Peyer's patch (tissue), 4 donors: ENCODE measurements around the gene COL9A3. TPM values are rescaled to one million over a fixed set of nuclear protein-coding genes. Genes with fewer than 3 reads are reported as not detected.

ENCODE experiments used
- DNase-seq, 3 donors: peaks; one replicate each; pipeline ENCODE4 v3.0.0-alpha.2; 2017 to 2019
- H3K27ac ChIP-seq, 4 donors: fragments of 200-600 bp; sonication (generic); one replicate each; pipeline ENCODE4 v1.5.1; 2016 to 2019
- H3K27me3 ChIP-seq, 2 donors: fragments of 200-600 bp; sonication (generic); one replicate each; pipeline ENCODE4 v1.5.1; 2019
- H3K36me3 ChIP-seq, 3 donors: fragments of 200-600 bp; sonication (generic); one replicate each; pipeline ENCODE4 v1.5.1; 2016 to 2019
- H3K4me1 ChIP-seq, 4 donors: fragments of 200-600 bp; sonication (generic); one replicate each; pipeline ENCODE4 v1.5.1; 2016 to 2019
- H3K4me3 ChIP-seq, 4 donors: fragments of 200-600 bp; sonication (generic); 1 replicate in 3 of 4; 2 replicates in 1 of 4; pipeline ENCODE4 v1.5.1; 2016 to 2019; ENCODE audit warnings: mild to moderate bottlenecking in 1 of 4
- H3K9me3 ChIP-seq, 4 donors: fragments of 200-600 bp; sonication (generic); one replicate each; pipeline ENCODE4 v1.5.1; 2016 to 2019; ENCODE audit warnings: mild to moderate bottlenecking in 1 of 4
- POLR2A ChIP-seq, 2 donors: fragments of 450-650 bp; IDR thresholded peaks; one replicate each; pipeline ENCODE4 v1.5.1; 2017; ENCODE audit warnings: antibody characterized with exemption in 2 of 2, mild to moderate bottlenecking in 2 of 2, moderate library complexity in 2 of 2
- total RNA-seq, 4 donors: library from RNA; depleted of rRNA; stranded (reverse); fragments of >200 nt; gene quantifications; one replicate each; pipeline ENCODE4 v1.1.0, GENCODE V29; 2016
- TF ChIP-seq, protein P1 (sequence below), 6 experiments: fragments of 450-650 bp in 4 of 6; fragments of 200-600 bp in 2 of 6; sonication (generic) in 1 of 6; IDR thresholded peaks; one replicate each; pipeline ENCODE4 v1.5.1; 2017 to 2019; ENCODE audit warnings: antibody characterized with exemption in 6 of 6, mild to moderate bottlenecking in 3 of 6, moderate library complexity in 1 of 6

COL9A3 gene
- total RNA-seq, 4 donors from 2014 or later: 3.3 to 19.8 (median 4.1) TPM

DNA sequence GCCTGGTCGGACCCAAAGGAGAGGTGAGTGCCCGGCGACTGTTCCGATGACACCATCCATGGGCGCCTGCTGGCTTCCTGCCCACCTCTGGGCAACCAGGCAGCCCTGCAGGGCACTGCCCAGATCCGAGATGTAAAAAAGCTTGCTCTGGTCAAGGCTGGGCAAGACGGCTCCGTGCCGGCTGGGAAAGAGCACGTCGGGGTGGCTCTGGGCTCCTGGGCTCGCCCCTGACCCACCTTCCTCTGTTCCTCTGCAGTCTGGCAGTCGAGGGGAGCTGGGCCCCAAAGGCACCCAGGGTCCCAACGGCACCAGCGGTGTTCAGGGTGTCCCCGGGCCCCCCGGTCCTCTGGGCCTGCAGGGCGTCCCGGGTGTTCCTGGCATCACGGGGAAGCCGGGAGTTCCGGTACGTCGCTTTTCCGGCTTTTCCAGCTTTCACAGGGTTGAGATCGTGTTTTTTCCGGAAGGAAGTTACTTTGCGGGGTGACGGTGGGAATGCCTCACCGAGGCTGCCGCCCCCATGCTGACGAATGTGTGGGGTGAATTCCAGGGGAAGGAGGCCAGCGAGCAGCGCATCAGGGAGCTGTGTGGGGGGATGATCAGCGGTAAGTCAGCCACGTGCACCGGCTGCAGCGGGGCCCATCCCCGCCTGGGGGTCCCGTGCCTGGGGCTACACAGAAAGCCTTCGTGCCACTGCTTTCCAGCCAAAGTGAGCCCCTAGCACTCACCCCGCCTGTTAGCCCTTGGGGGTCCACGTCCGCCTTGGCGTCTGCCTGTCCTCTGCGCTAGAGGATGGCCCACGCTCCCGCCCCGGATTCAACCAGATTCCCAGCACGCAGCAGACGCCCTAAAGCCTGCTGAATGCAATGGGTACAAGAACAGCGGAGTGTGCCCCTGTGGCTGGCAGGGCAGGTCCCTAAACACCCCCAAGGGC, 19.3 kb downstream of the COL9A3 start:
- peaks cover 2 to 22% (median 13%) of the 10 kb centered on the region in 4 donors for H3K4me1 ChIP-seq
- H3K27me3 ChIP-seq: no peaks in the 10 kb centered on the region
- H3K36me3 ChIP-seq: no peaks in the 10 kb centered on the region
- peak overlapping the region in 1 of 4 donors; percentile 74 for H3K27ac ChIP-seq
- H3K9me3 ChIP-seq: no peaks in the 10 kb centered on the region
- DNase-seq: no peak
- H3K4me3 ChIP-seq: no peak overlapping the region
- TF ChIP-seq, protein P1, sequence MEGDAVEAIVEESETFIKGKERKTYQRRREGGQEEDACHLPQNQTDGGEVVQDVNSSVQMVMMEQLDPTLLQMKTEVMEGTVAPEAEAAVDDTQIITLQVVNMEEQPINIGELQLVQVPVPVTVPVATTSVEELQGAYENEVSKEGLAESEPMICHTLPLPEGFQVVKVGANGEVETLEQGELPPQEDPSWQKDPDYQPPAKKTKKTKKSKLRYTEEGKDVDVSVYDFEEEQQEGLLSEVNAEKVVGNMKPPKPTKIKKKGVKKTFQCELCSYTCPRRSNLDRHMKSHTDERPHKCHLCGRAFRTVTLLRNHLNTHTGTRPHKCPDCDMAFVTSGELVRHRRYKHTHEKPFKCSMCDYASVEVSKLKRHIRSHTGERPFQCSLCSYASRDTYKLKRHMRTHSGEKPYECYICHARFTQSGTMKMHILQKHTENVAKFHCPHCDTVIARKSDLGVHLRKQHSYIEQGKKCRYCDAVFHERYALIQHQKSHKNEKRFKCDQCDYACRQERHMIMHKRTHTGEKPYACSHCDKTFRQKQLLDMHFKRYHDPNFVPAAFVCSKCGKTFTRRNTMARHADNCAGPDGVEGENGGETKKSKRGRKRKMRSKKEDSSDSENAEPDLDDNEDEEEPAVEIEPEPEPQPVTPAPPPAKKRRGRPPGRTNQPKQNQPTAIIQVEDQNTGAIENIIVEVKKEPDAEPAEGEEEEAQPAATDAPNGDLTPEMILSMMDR (IDR thresholded peaks at IDR 0.05): no peak
- no peak for TF ChIP-seq POLR2A (IDR thresholded peaks at IDR 0.05)

DNA sequence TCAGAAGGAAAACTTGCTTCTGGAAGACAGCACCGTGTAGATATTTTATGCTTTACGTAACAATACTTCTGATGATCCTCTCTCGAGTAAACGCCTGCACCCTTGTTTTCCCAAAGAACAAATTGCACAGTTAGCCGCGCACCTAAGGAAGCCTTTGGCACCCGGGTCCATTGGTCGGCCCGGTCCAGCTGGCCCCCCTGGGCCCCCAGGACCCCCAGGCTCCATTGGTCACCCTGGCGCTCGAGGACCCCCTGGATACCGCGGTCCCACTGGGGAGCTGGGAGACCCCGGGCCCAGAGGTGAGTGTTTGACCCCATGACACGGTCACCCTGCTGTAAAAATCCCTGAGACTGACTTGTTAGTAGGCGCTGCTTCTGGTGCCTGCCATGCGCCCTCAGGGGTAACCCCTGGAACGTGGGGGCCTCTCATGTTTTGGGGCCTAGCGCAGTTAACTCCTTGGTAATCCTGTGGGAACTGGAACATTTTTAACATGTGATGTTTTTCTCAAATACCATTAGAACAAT, 20.2 kb downstream of the COL9A3 start:
- Histone ChIP-seq H3K36me3 (no peaks in the 10 kb centered on the region), H3K4me3 (no peak overlapping the region), H3K27me3 (no peaks in the 10 kb centered on the region), H3K4me1 (peaks cover 2 to 14% (median 7%) of the 10 kb centered on the region in 4 donors), H3K9me3 (no peaks in the 10 kb centered on the region), H3K27ac (peak overlapping the region in 2 of 4 donors; percentile 74 to 77)
- no peak for DNase-seq
- TF ChIP-seq, protein P1 (IDR thresholded peaks at IDR 0.05): no peak
- no peak for TF ChIP-seq POLR2A (IDR thresholded peaks at IDR 0.05)

DNA sequence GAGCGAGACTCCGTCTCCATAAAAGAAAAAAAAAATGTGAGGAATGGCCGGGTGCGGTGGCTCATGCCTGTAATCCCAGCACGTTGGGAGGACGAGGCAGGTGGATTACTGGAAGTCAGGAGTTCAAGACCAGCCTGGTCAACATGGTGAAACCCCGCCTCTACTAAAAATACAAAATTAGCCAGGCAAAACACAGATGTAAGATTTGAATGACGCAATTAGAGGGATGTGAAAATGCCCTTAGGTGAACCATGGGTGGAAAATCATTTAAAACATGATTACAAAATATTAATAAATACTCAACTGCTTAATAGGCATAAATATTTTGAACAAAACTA, 20.9 kb downstream of the COL9A3 start:
- TF ChIP-seq, protein P1 (IDR thresholded peaks at IDR 0.05): no peak
- TF ChIP-seq POLR2A (IDR thresholded peaks at IDR 0.05): no peak
- Histone ChIP-seq H3K9me3 (no peaks in the 10 kb centered on the region), H3K4me3 (no peak overlapping the region), H3K27ac (peak overlapping the region; percentile 74 to 94 (median 79)), H3K4me1 (peaks cover 0 to 6% (median 3%) of the 10 kb centered on the region in 4 donors), H3K36me3 (no peaks in the 10 kb centered on the region), H3K27me3 (no peaks in the 10 kb centered on the region)
- DNase-seq: no peak

DNA sequence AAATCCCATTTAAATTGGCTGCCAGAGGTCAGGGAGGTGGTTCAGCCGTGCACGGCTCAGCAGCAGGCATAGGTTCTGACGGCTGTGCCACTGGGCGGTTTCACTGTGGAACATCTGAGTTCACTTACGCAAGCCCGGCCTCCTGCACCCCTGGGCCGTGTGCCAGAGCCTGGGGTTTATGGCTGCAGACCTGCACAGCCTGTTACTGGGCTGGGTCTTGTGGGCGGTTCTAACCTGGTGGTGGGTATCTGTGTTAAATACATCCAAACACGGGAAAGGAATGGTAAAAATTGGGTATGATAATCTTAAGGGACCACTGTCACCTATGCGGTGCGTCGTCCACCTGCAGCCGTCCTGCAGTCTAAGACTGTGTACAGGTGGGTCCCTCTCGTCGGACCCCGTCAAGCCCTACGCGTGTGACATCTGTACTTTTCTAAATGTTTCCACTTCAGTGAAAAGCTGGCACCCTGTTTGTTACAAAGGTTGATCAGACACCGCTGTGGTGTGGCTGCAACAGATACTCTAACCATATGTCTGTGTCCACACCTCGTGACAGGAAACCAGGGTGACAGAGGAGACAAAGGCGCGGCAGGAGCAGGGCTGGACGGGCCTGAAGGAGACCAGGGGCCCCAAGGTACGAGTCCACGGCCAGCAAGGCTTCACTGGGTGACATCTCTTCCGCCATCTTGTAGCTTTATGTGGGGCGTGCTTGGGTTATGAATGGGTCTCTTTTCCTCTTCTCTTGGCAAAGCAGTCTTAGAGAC, 21.5 kb downstream of the COL9A3 start:
- Histone ChIP-seq H3K27me3 (no peaks in the 10 kb centered on the region), H3K9me3 (no peaks in the 10 kb centered on the region), H3K4me3 (no peak overlapping the region), H3K36me3 (no peaks in the 10 kb centered on the region), H3K4me1 (peaks cover 0 to 4% (median under 1%) of the 10 kb centered on the region in 4 donors), H3K27ac (peak overlapping the region; percentile 74 to 94 (median 79))
- TF ChIP-seq POLR2A (IDR thresholded peaks at IDR 0.05): peak in 1 of 2 donors; percentile 66
- TF ChIP-seq, protein P1 (IDR thresholded peaks at IDR 0.05): peak in 1 of 6 experiments; percentile 21
- peak; percentile 87 to 96 (median 92) for DNase-seq

DNA sequence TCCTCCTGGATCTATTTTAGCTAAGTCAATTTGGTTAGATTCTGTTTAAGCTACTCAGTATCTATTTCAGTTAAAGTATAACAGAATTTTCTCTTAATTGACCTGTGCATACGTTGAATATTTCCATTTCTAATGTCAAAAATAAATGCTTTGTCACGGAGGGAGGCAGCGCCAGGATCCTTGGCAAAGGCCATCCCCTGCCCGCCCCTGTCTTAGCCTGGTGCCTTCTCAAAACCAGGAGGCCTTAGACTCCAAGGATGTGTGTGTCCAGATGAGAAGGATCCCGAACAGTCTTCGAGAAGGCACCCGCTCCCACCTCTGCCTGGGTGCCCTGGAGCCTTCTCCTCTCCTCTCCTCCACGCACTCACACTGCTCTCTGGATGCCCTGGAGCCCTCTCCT, 22.4 kb downstream of the COL9A3 start:
- Histone ChIP-seq H3K36me3 (no peaks in the 10 kb centered on the region), H3K4me3 (no peak overlapping the region), H3K27me3 (no peaks in the 10 kb centered on the region), H3K27ac (peak overlapping the region in 3 of 4 donors; percentile 74 to 94 (median 77)), H3K9me3 (no peaks in the 10 kb centered on the region), H3K4me1 (peaks cover 0 to 4% (median 0%) of the 10 kb centered on the region in 4 donors)
- DNase-seq: no peak
- no peak for TF ChIP-seq POLR2A (IDR thresholded peaks at IDR 0.05)
- TF ChIP-seq, protein P1 (IDR thresholded peaks at IDR 0.05): no peak
